ENCODE results near the gene GINM1.

Gene GINM1

DNA sequence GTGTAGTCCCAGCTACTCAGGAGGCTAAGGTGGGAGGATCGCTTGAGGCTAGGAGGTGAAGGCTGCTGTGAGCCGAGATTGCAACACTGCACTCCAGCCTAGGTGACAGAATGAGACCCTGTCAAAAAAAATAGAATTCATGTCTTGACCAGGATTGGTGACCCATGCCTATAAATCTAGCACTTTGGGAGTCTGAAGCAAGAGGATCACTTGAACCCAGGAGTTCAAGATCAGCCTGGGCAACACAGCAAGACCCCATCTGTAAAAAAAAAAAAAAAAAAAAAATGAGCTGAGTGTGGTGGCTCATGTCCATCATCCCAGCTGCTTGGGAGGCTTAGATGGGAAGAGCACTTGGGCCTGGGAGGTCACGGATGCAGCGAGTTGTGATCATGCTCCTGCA lies 34.3 kb downstream of the GINM1 start:
- no peak for DNase-seq

DNA sequence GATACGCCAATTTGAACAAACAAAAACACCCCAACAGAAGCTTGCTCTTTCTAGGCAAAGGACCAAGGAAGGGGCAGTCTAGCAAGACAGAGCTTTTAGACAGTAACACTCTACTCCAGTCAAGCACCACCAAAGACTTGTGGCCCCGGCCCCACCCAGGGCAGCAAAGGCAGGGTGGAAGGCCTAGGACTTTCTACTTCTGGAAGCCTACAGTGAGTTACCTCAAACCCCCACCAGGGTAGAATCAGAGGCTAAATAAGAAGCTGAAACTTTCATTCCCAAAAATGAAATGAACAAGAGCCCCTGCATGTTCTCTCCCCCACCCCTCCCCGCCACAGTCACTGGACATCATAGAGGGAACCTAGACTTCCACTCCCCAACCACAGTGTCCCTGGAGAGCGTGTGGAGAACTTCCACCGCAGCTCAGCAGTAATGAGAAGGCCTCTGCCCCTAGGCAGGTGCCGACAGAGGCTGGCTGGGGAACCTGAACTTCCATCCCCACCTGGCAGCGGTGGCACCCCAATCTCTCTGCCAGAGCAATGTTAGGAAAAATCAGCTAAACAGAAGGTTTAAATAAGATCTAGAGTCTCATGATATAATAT lies 42.3 kb downstream of the GINM1 start:
- DNase-seq: no peak

DNA sequence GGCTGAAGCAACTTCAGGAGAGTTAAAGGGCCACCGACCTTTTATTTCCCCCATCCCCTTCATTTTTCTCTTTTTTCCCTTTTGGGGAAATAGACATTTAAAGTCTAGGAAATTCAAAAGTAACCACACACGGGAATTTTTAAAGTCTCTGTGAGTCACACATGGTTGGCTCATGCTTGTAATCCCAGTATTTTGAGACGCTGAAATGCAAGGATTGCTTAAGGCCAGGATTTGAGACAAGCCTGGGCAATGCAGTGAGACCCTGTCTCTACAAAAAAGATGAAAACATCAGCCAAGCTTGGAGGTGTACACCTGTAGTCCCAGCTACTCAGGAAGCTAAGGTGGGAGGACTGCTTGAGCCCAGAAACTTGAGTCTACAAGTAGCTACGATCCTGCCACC lies 48.2 kb downstream of the GINM1 start:
- no peak for DNase-seq

DNA sequence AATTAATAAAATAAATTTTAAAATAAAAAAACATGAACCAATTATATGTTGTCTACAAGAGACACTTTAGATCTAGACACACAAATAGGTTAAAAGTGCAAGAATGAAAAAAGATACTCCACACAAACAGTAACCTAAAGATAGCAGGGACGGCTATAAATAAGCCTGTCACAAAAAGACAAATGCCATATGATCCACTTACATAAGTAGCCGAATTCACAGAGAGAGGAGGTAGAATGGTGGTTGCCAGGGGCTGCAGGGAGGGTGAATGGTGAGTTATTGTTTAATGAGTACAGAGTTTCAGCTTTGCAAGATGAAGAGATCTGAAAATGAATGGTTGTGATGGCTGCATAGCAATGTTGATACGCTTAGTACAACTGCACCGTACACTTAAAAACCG lies 49.6 kb downstream of the GINM1 start:
- no peak for DNase-seq

DNA sequence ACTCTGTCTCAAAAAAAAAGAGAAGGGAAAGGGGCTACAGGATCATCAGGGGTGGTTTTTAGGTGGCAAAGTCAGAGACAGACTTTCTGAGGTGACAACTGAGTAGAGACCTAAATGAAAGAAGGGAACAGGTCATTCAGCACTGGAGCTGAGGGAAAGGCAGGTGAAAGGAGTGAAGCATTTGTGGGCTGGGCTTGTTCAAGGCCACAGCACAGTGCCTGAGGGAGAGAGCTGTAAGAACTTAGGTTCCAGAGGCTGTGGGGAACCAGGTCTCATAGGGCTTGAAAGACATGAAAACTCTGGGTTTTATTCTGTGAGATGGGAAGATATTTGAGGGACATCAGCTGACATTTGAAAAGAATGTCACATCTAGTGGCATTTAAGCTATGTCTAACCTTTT lies 61.5 kb downstream of the GINM1 start:
- DNase-seq: no peak

DNA sequence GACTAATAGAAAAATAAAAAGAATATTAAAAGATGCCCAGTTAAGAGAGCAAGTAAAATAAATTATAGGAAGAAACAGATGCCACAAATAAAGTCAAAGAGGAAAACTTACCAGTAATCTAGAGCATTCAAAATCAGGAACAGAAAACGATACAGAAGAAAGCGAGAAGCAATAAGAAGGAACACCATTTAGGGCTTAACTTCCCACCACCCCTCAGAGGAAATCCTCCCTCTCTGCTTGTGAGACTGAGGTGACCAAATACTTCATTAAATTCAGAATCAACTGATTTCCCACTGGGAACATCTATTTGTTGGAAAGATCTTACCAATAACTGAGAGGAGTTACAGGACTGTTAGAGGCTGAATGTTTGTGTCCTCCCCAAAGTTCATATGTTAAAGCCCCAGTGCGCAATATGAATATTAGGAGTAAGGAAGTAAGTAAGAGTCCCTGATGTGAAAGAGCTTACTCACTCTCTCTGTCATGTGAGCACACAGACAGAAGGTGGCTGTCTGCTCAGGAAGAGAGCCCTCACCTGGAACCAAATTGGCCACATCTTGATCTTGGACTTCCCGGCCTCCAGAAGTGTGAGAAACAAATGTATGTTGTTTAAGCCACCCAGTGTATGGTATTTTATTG lies 62.8 kb downstream of the GINM1 start:
- no peak for DNase-seq

DNA sequence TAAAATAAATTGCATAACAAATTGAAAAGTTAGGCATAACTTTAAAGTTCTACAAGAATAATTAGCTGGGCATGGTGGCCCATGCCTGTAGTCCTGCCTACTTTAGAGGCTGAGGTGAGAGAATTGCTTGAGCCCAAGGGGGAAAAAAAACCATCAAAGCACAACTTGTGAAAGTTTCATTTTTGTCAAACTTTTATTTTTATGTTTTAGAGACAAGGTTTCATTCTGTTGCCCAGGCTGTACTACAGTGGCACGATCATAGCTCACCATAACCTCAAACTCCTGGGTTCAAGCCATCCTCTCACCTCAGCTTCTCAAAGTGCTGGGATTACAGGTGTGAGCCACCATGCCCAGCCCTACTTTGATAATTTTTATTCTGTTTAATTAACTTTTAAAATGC lies 68.1 kb downstream of the GINM1 start:
- no peak for DNase-seq

DNA sequence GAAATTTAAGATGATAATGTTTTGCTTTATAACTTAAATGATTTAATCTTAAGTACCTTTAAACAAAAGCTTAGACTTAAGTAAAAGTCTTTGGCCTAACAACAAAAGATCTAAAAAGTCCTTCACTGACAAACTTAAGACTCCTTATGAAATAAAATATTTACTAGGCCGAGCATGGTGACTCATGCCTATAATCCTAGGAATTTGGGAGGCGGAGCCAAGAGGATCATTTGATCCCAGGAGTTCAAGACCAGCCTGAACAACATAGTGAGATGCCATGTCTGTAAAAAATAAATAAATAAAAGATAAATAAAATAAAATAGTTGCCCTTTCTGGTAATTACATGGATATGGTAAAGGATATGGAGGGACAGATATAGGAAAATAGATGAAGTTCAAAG lies 69.9 kb downstream of the GINM1 start:
- DNase-seq: no peak

Measured in activated T-cell treated with anti-CD3 and anti-CD28 coated beads for 4 hours (primary cell).